Measurements from ENCODE around the gene ATP9B. TPM values are rescaled to one million over a fixed set of nuclear protein-coding genes. Genes with fewer than 3 reads are reported as not detected.
"Not testable (repeated sequence)": the region's sequence is repeated elsewhere in the genome, so short reads cannot be mapped to it uniquely, and the experiment has no call there.

ATP9B gene
- total RNA-seq, 1 experiment from 2014 or later, result 10.7 TPM

- Histone ChIP-seq H3K4me1 (replicated peaks) (no peaks in the 10 kb centered on the region), H3K27ac (no peak overlapping the region), H3K27me3 (replicated peaks) (no peaks in the 10 kb centered on the region; the same call in 1 of the 2 replicates), H3K36me3 (no peaks in the 10 kb centered on the region), H3K9me3 (replicated peaks) (no peaks in the 10 kb centered on the region), H3K4me3 (no peak overlapping the region)
- DNase-seq (ENCODE audit: low read depth in 1 of 2, low spot score in 2 of 2), result peak in 1 of 2 experiments; percentile 19
Measured at GRCh38 chr18:79056827-79057367, 12.3 kb upstream of the ATP9B start.

DNA sequence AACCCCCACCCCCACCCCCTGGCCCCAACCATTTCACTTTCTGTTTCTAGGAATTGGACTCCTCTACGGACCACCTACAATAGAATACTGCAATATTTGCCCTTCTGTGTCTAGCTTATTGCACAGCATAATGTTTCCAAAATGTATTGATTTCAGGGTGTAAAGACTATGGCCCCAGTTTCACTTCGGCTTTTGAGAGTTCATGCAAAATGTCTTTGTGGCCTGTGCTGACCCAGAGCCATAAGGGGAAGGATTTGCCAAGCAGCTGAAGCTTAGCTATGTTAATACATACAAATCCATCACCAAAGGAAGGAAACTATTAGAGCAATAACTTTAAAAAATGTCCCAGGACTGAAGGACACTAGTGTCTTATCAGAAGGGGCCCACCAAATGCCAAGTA lies 11.2 kb upstream of the ATP9B start:
- H3K9me3 ChIP-seq (replicated peaks), result no peaks in the 10 kb centered on the region
- peak in 1 of 2 experiments; percentile 12 for DNase-seq (ENCODE audit: low read depth in 1 of 2, low spot score in 2 of 2)
- H3K4me3 ChIP-seq, result no peak overlapping the region
- no peaks in the 10 kb centered on the region for H3K4me1 ChIP-seq (replicated peaks)
- no peaks in the 10 kb centered on the region; the same call in 1 of the 2 replicates for H3K27me3 ChIP-seq (replicated peaks)
- no peak overlapping the region for H3K27ac ChIP-seq
- no peaks in the 10 kb centered on the region for H3K36me3 ChIP-seq

DNA sequence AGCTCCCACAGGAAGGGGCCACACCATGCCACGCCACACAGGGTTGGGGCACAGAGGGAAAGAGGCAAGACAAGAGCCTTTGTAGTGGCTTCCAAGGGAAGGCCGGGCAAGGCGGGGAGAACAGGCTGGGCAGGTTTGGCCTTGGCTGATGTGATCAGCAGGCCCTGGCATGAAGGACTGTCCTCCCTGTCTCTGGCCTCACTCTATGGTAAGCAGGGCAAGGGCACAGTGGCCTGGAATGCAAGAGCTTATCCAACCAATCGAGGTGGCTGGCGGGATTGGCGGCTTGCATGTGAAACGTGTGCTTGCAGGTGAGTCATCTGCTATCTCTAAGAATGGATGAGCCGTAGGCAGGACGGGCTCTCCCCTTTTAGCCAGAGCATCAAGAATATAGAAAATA lies 6.4 kb upstream of the ATP9B start:
- Histone ChIP-seq H3K4me3 (no peak overlapping the region), H3K36me3 (no peaks in the 10 kb centered on the region), H3K27ac (no peak overlapping the region), H3K4me1 (replicated peaks) (no peaks in the 10 kb centered on the region), H3K9me3 (replicated peaks) (no peaks in the 10 kb centered on the region), H3K27me3 (replicated peaks) (no peaks in the 10 kb centered on the region; the same call in 1 of the 2 replicates)
- DNase-seq (ENCODE audit: low read depth in 1 of 2, low spot score in 2 of 2), result no peak

- no peak overlapping the region for H3K4me3 ChIP-seq
- H3K27me3 ChIP-seq (replicated peaks), result no peaks in the 10 kb centered on the region; the same call in 1 of the 2 replicates
- H3K27ac ChIP-seq, result no peak overlapping the region
- DNase-seq (ENCODE audit: low read depth in 1 of 2, low spot score in 2 of 2), result no peak
- peaks cover 4% of the 10 kb centered on the region; the same call in 1 of the 2 replicates for H3K9me3 ChIP-seq (replicated peaks)
- H3K36me3 ChIP-seq, result peaks cover under 1% of the 10 kb centered on the region
- peaks cover 6% of the 10 kb centered on the region for H3K4me1 ChIP-seq (replicated peaks)
Measured at GRCh38 chr18:79064228-79064627, 5.0 kb upstream of the ATP9B start.

- H3K4me1 ChIP-seq (replicated peaks), result peaks cover 11% of the 10 kb centered on the region
- peaks cover 4% of the 10 kb centered on the region for H3K36me3 ChIP-seq
- DNase-seq (ENCODE audit: low read depth in 1 of 2, low spot score in 2 of 2), result no peak
- H3K9me3 ChIP-seq (replicated peaks), result peaks cover 4% of the 10 kb centered on the region; the same call in 1 of the 2 replicates
- H3K27ac ChIP-seq, result no peak overlapping the region
- no peaks in the 10 kb centered on the region; the same call in 1 of the 2 replicates for H3K27me3 ChIP-seq (replicated peaks)
- no peak overlapping the region for H3K4me3 ChIP-seq
Measured at GRCh38 chr18:79065802-79066201, 3.4 kb upstream of the ATP9B start.

- Histone ChIP-seq H3K36me3 (peaks cover 4% of the 10 kb centered on the region), H3K4me3 (no peak overlapping the region), H3K9me3 (replicated peaks) (peaks cover 4% of the 10 kb centered on the region; the same call in 1 of the 2 replicates), H3K4me1 (replicated peaks) (peaks cover 11% of the 10 kb centered on the region), H3K27me3 (replicated peaks) (no peaks in the 10 kb centered on the region), H3K27ac (no peak overlapping the region)
- DNase-seq (ENCODE audit: low read depth in 1 of 2, low spot score in 2 of 2), result no peak
Measured at GRCh38 chr18:79067611-79068010, 1.6 kb upstream of the ATP9B start.

DNA sequence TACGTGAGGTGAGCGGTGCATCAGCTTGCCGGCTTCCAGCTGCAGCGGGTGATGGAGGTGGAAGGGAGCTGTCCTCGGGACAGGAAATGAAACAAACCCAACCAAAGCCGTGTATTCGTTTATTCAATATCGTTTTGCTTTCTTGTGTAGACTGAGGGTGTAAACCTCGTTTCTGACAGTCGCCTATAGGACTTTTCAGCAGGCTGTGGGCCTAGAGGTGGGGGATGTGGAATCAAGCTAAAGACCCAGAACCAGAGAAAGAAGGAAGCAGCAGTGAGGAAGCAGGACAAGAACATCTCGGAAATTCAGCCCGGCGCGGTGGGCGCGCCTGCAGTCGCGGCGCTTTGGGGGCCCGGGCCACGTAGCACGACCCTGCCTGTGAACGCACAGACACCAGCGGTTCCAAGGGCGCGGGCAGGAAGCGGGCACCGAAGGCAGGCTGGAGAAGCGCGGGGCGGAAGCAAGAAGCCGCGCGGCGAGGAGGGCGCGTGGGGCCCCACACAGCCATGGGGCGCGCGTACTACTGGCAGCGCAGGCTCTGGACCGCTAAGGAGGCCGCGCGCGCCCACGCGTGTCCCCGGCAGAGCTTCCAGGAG lies 755 bp upstream of the ATP9B start:
- Histone ChIP-seq H3K27me3 (replicated peaks) (no peaks in the 10 kb centered on the region), H3K9me3 (replicated peaks) (peaks cover 4% of the 10 kb centered on the region; the same call in 1 of the 2 replicates), H3K4me3 (peak overlapping the region; percentile 92), H3K36me3 (peaks cover 4% of the 10 kb centered on the region), H3K4me1 (replicated peaks) (peaks cover 11% of the 10 kb centered on the region), H3K27ac (peak overlapping the region; percentile 23; the same call in 1 of the 2 replicates)
- DNase-seq (ENCODE audit: low read depth in 1 of 2, low spot score in 2 of 2), result no peak

GRCh38 chr18:79069717-79070151 lies 540 bp downstream of the ATP9B start:
- H3K4me3 ChIP-seq, result peak overlapping the region; percentile 92
- H3K27ac ChIP-seq, result peak overlapping the region; percentile 29; the same call in 1 of the 2 replicates
- H3K27me3 ChIP-seq (replicated peaks), result no peaks in the 10 kb centered on the region
- H3K36me3 ChIP-seq, result peaks cover 4% of the 10 kb centered on the region
- peaks cover 11% of the 10 kb centered on the region for H3K4me1 ChIP-seq (replicated peaks)
- DNase-seq (ENCODE audit: low read depth in 1 of 2, low spot score in 2 of 2), result no peak
- peaks cover 4% of the 10 kb centered on the region; the same call in 1 of the 2 replicates for H3K9me3 ChIP-seq (replicated peaks)

GRCh38 chr18:79070486-79070885 lies 1.3 kb downstream of the ATP9B start:
- Histone ChIP-seq H3K4me1 (replicated peaks) (peaks cover 11% of the 10 kb centered on the region), H3K4me3 (peak overlapping the region; percentile 92), H3K9me3 (replicated peaks) (peaks cover 4% of the 10 kb centered on the region; the same call in 1 of the 2 replicates), H3K27me3 (replicated peaks) (no peaks in the 10 kb centered on the region), H3K27ac (no peak overlapping the region), H3K36me3 (peaks cover 4% of the 10 kb centered on the region)
- no peak for DNase-seq (ENCODE audit: low read depth in 1 of 2, low spot score in 2 of 2)

DNA sequence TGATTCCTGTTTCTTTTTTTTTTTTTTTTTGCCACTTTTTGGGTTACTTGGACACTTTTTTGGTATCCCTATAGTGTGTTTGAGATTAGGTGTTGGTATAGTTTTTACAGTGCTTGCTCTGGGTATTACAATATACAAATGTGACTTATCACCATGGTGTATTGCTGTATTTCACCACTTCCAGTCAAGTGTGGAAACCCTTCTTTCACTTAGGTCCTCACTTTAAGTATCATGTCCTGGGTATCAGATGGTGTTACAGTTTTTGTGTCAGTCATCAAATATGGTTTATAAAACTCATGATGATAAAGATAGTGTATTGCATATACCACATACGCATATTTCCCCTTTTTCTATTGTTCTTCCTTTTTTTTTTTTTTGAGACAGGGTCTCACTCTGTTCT lies 1.8 kb downstream of the ATP9B start:
- Histone ChIP-seq H3K27me3 (replicated peaks) (no peaks in the 10 kb centered on the region), H3K36me3 (peaks cover 4% of the 10 kb centered on the region), H3K4me1 (replicated peaks) (peaks cover 11% of the 10 kb centered on the region), H3K27ac (no peak overlapping the region), H3K9me3 (replicated peaks) (peaks cover 4% of the 10 kb centered on the region; the same call in 1 of the 2 replicates), H3K4me3 (no peak overlapping the region)
- no peak for DNase-seq (ENCODE audit: low read depth in 1 of 2, low spot score in 2 of 2)

- peaks cover 4% of the 10 kb centered on the region for H3K36me3 ChIP-seq
- no peaks in the 10 kb centered on the region for H3K27me3 ChIP-seq (replicated peaks)
- H3K4me1 ChIP-seq (replicated peaks), result peaks cover 11% of the 10 kb centered on the region
- H3K27ac ChIP-seq, result no peak overlapping the region
- no peak overlapping the region for H3K4me3 ChIP-seq
- no peak for DNase-seq (ENCODE audit: low read depth in 1 of 2, low spot score in 2 of 2)
- peaks cover 4% of the 10 kb centered on the region; the same call in 1 of the 2 replicates for H3K9me3 ChIP-seq (replicated peaks)
Measured at GRCh38 chr18:79071503-79072210, 2.5 kb downstream of the ATP9B start.

DNA sequence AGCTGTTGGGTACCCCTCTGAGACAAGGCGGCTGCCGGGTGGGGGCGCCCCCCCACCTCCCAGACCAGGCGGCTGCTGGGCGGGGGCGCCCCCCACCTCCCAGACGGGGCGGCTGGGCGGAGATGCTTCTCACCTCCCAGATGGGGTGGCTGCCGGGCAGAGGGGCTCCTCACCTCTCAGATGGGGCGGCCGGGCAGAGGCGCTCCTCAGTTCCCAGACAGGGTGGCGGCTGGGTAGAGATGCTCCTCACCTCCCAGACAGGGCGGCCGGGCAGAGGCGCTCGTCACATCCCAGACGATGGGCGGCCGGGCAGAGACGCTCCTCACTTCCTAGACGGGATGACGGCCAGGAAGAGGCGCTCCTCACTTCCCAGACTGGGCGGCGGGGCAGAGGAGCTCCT lies 3.5 kb downstream of the ATP9B start:
- H3K27me3 ChIP-seq (replicated peaks); H3K36me3 ChIP-seq; DNase-seq (ENCODE audit: low read depth in 1 of 2, low spot score in 2 of 2); H3K27ac ChIP-seq; H3K9me3 ChIP-seq (replicated peaks); H3K4me3 ChIP-seq: not testable (repeated sequence)
- peaks cover 11% of the 10 kb centered on the region for H3K4me1 ChIP-seq (replicated peaks)

- H3K27ac ChIP-seq, result no peak overlapping the region
- no peak for DNase-seq (ENCODE audit: low read depth in 1 of 2, low spot score in 2 of 2)
- no peak overlapping the region for H3K4me3 ChIP-seq
- no peaks in the 10 kb centered on the region for H3K27me3 ChIP-seq (replicated peaks)
- H3K9me3 ChIP-seq (replicated peaks), result no peaks in the 10 kb centered on the region
- H3K36me3 ChIP-seq, result no peaks in the 10 kb centered on the region
- no peaks in the 10 kb centered on the region for H3K4me1 ChIP-seq (replicated peaks)
Measured at GRCh38 chr18:79077181-79077580, 8.0 kb downstream of the ATP9B start.

DNA sequence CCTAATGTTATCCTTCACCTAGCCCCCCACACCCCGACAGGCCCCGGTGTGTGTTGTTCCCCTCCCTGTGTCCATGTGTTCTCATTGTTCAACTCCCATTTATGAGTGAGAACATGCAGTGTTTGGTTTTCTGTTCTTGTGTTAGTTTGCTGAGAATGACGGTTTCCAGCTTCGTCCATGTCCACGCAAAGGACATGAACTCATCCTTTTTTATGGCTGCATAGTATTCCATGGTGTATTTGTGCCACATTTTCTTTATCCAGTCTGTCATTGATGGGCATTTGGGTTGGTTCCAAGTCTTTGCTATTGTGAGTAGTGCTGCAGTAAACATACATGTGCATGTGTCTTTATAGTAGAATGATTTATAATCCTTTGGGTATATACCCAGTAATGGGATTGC lies 9.6 kb downstream of the ATP9B start:
- DNase-seq (ENCODE audit: low read depth in 1 of 2, low spot score in 2 of 2), result not testable (repeated sequence)

More for the DNA sequence above, 9.6 kb downstream of the ATP9B start:
- H3K27ac ChIP-seq; H3K36me3 ChIP-seq; H3K9me3 ChIP-seq (replicated peaks); H3K4me3 ChIP-seq; H3K27me3 ChIP-seq (replicated peaks); H3K4me1 ChIP-seq (replicated peaks): not testable (repeated sequence)

All from SJSA1 (cell line).